Thoracic aorta (tissue), 2 donors: ENCODE results near the gene SIL1. TPM values are rescaled to one million over a fixed set of nuclear protein-coding genes. Genes with fewer than 3 reads are reported as not detected.

ENCODE experiments used
- ATAC-seq: fragments of 150-250 bp; one replicate; pipeline ENCODE4 v1.8.0; 2017; ENCODE audit warnings: low read depth; ENCODE audit not compliant: insufficient number of reproducible peaks, low FRiP score
- DNase-seq: peaks from one replicate; pipeline ENCODE4 v3.0.0-alpha.2; 2020; ENCODE audit warnings: low spot score
- H3K27ac ChIP-seq, 2 donors: fragments of 200-600 bp; sonication (generic); 1 replicate in 1 of 2; 2 replicates in 1 of 2; pipeline ENCODE4 v1.5.1; 2016; ENCODE audit warnings: mild to moderate bottlenecking in 2 of 2, moderate library complexity in 2 of 2
- H3K27me3 ChIP-seq: fragments of 200-600 bp; sonication (generic); replicated peaks from 2 replicates; pipeline ENCODE4 v1.6.0; 2016; ENCODE audit warnings: mild to moderate bottlenecking; ENCODE audit not compliant: insufficient read depth
- H3K36me3 ChIP-seq: fragments of 200-600 bp; sonication (generic); one replicate; pipeline ENCODE4 v1.5.1; 2016
- H3K4me1 ChIP-seq, 2 donors: fragments of 200-600 bp; sonication (generic); 1 replicate in 1 of 2; 2 replicates in 1 of 2; pipeline versions ENCODE4 v1.5.1 to v1.6.0; 2016; ENCODE audit warnings: low read depth in 2 of 2, mild to moderate bottlenecking in 1 of 2; ENCODE audit not compliant: control insufficient read depth in 1 of 2
- H3K4me3 ChIP-seq: fragments of 200-600 bp; sonication (generic); 2 replicates; pipeline ENCODE4 v1.5.1; 2016; ENCODE audit warnings: mild to moderate bottlenecking
- H3K9me3 ChIP-seq: fragments of 200-600 bp; sonication (generic); 2 replicates; pipeline ENCODE4 v1.5.1; 2016
- CTCF ChIP-seq: fragments of 200-600 bp; sonication (generic); IDR thresholded peaks from one replicate; pipeline ENCODE4 v1.5.1; 2019; ENCODE audit warnings: antibody characterized with exemption
- total RNA-seq, 2 donors: library from RNA; depleted of rRNA; stranded (reverse); fragments of >200 nt; gene quantifications; one replicate each; pipeline versions ENCODE4 v1.1.0 to v1.2.3, GENCODE V29; 2016

The SIL1 gene
- total RNA-seq, 2 donors from 2014 or later = 33.1 to 41.2 TPM

GRCh38 chr5:138930371-138931097 lies 267.6 kb downstream of the SIL1 start:
- H3K4me3 ChIP-seq = no peak overlapping the region
- no peak for DNase-seq
- no peaks in the 10 kb centered on the region for H3K9me3 ChIP-seq
- TF ChIP-seq CTCF = no peak
- H3K27me3 ChIP-seq = no peaks in the 10 kb centered on the region
- peaks cover 66% of the 10 kb centered on the region for H3K36me3 ChIP-seq
- ATAC-seq = no peak
- H3K27ac ChIP-seq = no peak overlapping the region
- H3K4me1 ChIP-seq = peaks cover 9 to 23% of the 10 kb centered on the region in 2 donors

- TF ChIP-seq CTCF = no peak
- peaks cover 69% of the 10 kb centered on the region for H3K36me3 ChIP-seq
Measured at GRCh38 chr5:138929571-138929955, 268.6 kb downstream of the SIL1 start.

GRCh38 chr5:138927979-138928378 lies 270.2 kb downstream of the SIL1 start:
- DNase-seq = no peak
- peak overlapping the region; percentile 58 to 66 for H3K27ac ChIP-seq
- no peak for TF ChIP-seq CTCF

More at GRCh38 chr5:138929571-138929955, 268.6 kb downstream of the SIL1 start:
- Histone ChIP-seq H3K4me1 (peaks cover 9 to 23% of the 10 kb centered on the region in 2 donors), H3K9me3 (no peaks in the 10 kb centered on the region), H3K27me3 (no peaks in the 10 kb centered on the region), H3K4me3 (no peak overlapping the region), H3K27ac (no peak overlapping the region)
- ATAC-seq (no peak), DNase-seq (no peak)

GRCh38 chr5:138927544-138927943 lies 270.6 kb downstream of the SIL1 start:
- Histone ChIP-seq H3K36me3 (peaks cover 54% of the 10 kb centered on the region), H3K4me3 (no peak overlapping the region), H3K9me3 (no peaks in the 10 kb centered on the region), H3K27me3 (no peaks in the 10 kb centered on the region), H3K27ac (peak overlapping the region; percentile 58 to 66), H3K4me1 (peaks cover 17 to 37% of the 10 kb centered on the region in 2 donors)
- DNase-seq (no peak), ATAC-seq (no peak)
- no peak for TF ChIP-seq CTCF

More at GRCh38 chr5:138927979-138928378, 270.2 kb downstream of the SIL1 start:
- Histone ChIP-seq H3K36me3 (peaks cover 58% of the 10 kb centered on the region), H3K4me3 (no peak overlapping the region), H3K27me3 (no peaks in the 10 kb centered on the region), H3K4me1 (peaks cover 15 to 33% of the 10 kb centered on the region in 2 donors), H3K9me3 (no peaks in the 10 kb centered on the region)
- ATAC-seq = no peak

GRCh38 chr5:138926688-138927448 lies 271.3 kb downstream of the SIL1 start:
- no peak overlapping the region for H3K4me3 ChIP-seq
- H3K9me3 ChIP-seq = no peaks in the 10 kb centered on the region
- DNase-seq (no peak), ATAC-seq (no peak)
- TF ChIP-seq CTCF = no peak
- H3K4me1 ChIP-seq = peaks cover 19 to 38% of the 10 kb centered on the region in 2 donors
- H3K36me3 ChIP-seq = peaks cover 47% of the 10 kb centered on the region
- peak overlapping the region; percentile 58 to 66 for H3K27ac ChIP-seq
- H3K27me3 ChIP-seq = no peaks in the 10 kb centered on the region
